Stomach (tissue), 9 donors: Measurements from ENCODE around the gene EEA1. TPM values are rescaled to one million over a fixed set of nuclear protein-coding genes. Genes with fewer than 3 reads are reported as not detected.

ENCODE experiments used
- DNase-seq, 2 donors: peaks; one replicate each; pipeline versions ENCODE4 v3.0.0 to v3.0.0-alpha.2; 2013 to 2019
- H3K27ac ChIP-seq, 5 donors: fragments of 200-600 bp in 4 of 5; sonication (generic) in 4 of 5; one replicate each; pipeline ENCODE4 v1.5.1; 2013 to 2019; ENCODE audit warnings: mild to moderate bottlenecking in 1 of 5, moderate library complexity in 1 of 5
- H3K27me3 ChIP-seq, 3 donors: fragments of 200-600 bp; sonication (generic); one replicate each; pipeline ENCODE4 v1.5.1; 2017 to 2019; ENCODE audit warnings: mixed run types in 1 of 3
- H3K36me3 ChIP-seq, 4 donors: fragments of 200-600 bp; sonication (generic); 1 replicate in 3 of 4; 2 replicates in 1 of 4; pipeline ENCODE4 v1.5.1; 2016 to 2019
- H3K4me1 ChIP-seq, 4 donors: fragments of 200-600 bp; sonication (generic); one replicate each; pipeline ENCODE4 v1.5.1; 2016 to 2019
- H3K4me3 ChIP-seq, 4 donors: fragments of 200-600 bp; sonication (generic) in 3 of 4; one replicate each; pipeline ENCODE4 v1.5.1; 2016 to 2019; ENCODE audit warnings: mild to moderate bottlenecking in 1 of 4
- H3K9me3 ChIP-seq, 4 donors: fragments of 200-600 bp; sonication (generic); one replicate each; pipeline ENCODE4 v1.5.1; 2016 to 2019
- EP300 ChIP-seq: sonication (generic); formaldehyde crosslinking; IDR thresholded peaks from one replicate; pipeline ENCODE4 v1.6.1; 2017; ENCODE audit warnings: antibody characterized with exemption
- POLR2A ChIP-seq, 4 donors: fragments of 450-650 bp; IDR thresholded peaks; one replicate each; pipeline ENCODE4 v1.6.1; 2016; ENCODE audit warnings: antibody characterized with exemption in 4 of 4, control low read depth in 2 of 4, mild to moderate bottlenecking in 1 of 4, moderate library complexity in 1 of 4
- POLR2AphosphoS5 ChIP-seq, 3 donors: sonication (generic); formaldehyde crosslinking; IDR thresholded peaks; one replicate each; pipeline ENCODE4 v1.6.1; 2016; ENCODE audit warnings: antibody characterized with exemption in 3 of 3
- WGBS, 5 donors: extraction: QIAGEN DNeasy Blood & Tissue Kit in 3 of 5; methylation state at CpG; one replicate each; pipeline versions ENCODE4 v1.1.5 to v1.1.7; 2013 to 2018; 5-methylcytosine and 5-hydroxymethylcytosine counted together
- intact Hi-C: fragments of 100-400 bp; cut with DNase I; formaldehyde crosslinking; loops from one replicate; pipeline ENCODE4 v1.15.1; 2023; ENCODE audit warnings: low total_unique reads
- polyA plus RNA-seq, 3 donors: library from polyadenylated mRNA; stranded (reverse); fragments of 200-250 nt; gene quantifications; one replicate each; pipeline ENCODE4 v1.2.3, GENCODE V29; 2013
- total RNA-seq, 5 donors: library from RNA; depleted of rRNA; stranded (reverse); fragments of >200 nt; gene quantifications; one replicate each; pipeline versions ENCODE4 v1.1.0 to v1.2.3, GENCODE V29; 2014 to 2016
- TF ChIP-seq, protein P1 (sequence below), 7 experiments: fragments of 450-650 bp in 4 of 7; fragments of 200-600 bp in 3 of 7; sonication (generic) in 3 of 7; IDR thresholded peaks; one replicate each; pipeline ENCODE4 v1.5.1; 2016 to 2019; ENCODE audit warnings: antibody characterized with exemption in 7 of 7, control low read depth in 2 of 7, mild to moderate bottlenecking in 1 of 7
- donor health status: healthy with polysubstance abuse.
- donor health status: Bipolar disorder and iron deficiency.
- donor health status: healthy.

EEA1 gene
- total and polyA plus RNA-seq, 8 donors, result 2.0 to 24.2 (median 10.8) TPM

DNA sequence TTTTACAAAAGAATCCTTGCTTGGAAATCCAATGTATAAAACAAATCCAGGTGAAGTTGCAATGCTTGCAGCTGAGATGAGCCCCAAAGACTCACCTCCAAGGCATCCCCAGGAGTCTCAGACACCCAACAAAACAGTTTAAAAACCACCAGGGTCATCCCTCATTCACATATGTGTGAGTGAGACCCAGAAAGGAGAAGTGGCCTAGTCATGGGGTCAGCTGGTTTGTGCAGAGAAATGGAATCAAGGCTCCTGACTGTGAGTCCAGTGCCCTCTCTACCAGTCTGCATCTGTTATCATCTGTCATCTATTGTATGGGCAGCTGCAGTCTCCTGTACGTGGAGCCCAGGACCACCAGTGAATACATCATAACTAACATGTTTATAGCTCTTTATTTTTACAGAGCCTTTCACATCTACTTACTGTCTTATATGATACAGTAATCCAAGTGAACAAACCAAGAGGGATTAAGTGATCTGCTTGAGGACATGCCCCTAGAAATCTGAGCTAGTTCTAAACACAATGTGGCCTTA, 199.3 kb downstream of the EEA1 start:
- Histone ChIP-seq H3K9me3 (peaks cover 0 to 3% (median 1%) of the 10 kb centered on the region in 4 donors), H3K36me3 (no peaks in the 10 kb centered on the region), H3K27me3 (no peaks in the 10 kb centered on the region), H3K4me1 (peaks cover 0 to 2% (median 0%) of the 10 kb centered on the region in 4 donors), H3K4me3 (no peak overlapping the region), H3K27ac (no peak overlapping the region)
- DNase-seq, result no peak
- WGBS, 5 donors, result 37 to 59% (median 45%) methylated on average over 1 of the region's 1 CpG
- TF ChIP-seq EP300 (no peak), POLR2A (IDR thresholded peaks at IDR 0.05) (no peak), POLR2AphosphoS5 (IDR thresholded peaks at IDR 0.05) (no peak)
- TF ChIP-seq, protein P1, sequence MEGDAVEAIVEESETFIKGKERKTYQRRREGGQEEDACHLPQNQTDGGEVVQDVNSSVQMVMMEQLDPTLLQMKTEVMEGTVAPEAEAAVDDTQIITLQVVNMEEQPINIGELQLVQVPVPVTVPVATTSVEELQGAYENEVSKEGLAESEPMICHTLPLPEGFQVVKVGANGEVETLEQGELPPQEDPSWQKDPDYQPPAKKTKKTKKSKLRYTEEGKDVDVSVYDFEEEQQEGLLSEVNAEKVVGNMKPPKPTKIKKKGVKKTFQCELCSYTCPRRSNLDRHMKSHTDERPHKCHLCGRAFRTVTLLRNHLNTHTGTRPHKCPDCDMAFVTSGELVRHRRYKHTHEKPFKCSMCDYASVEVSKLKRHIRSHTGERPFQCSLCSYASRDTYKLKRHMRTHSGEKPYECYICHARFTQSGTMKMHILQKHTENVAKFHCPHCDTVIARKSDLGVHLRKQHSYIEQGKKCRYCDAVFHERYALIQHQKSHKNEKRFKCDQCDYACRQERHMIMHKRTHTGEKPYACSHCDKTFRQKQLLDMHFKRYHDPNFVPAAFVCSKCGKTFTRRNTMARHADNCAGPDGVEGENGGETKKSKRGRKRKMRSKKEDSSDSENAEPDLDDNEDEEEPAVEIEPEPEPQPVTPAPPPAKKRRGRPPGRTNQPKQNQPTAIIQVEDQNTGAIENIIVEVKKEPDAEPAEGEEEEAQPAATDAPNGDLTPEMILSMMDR (IDR thresholded peaks at IDR 0.05), result no peak
- intact Hi-C loops, result no loop called here

DNA sequence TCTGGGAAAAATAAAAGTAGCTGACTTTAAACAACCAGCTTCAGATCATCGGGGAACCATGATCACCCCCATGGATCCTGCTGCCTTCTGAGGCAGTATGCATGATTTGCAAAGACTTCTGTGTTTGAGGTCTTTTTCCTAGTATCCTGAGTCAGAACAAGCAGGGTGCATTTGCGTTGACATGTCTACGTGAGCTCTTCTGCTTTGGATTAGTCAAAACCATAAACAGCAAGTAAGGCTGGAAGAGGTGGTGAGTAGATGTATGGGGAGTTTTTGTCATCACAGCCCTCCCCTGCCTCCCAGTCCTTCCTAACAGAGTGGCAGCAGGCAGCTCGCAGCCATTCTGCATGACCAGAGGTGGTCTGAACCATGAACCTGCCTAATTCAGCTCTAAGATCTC, 202.2 kb downstream of the EEA1 start:
- no peaks in the 10 kb centered on the region for H3K4me1 ChIP-seq
- no peak overlapping the region for H3K27ac ChIP-seq
- intact Hi-C loops, result no loop called here
- no peaks in the 10 kb centered on the region for H3K27me3 ChIP-seq
- no peak for DNase-seq
- H3K9me3 ChIP-seq, result peaks cover 3 to 10% (median 4%) of the 10 kb centered on the region in 4 donors
- H3K36me3 ChIP-seq, result no peaks in the 10 kb centered on the region
- 77 to 91% (median 87%) methylated on average over 4 of the region's 4 CpGs for WGBS, 5 donors
- no peak overlapping the region for H3K4me3 ChIP-seq
- TF ChIP-seq POLR2A (IDR thresholded peaks at IDR 0.05) (no peak), POLR2AphosphoS5 (IDR thresholded peaks at IDR 0.05) (no peak), EP300 (no peak)
- TF ChIP-seq, protein P1 (IDR thresholded peaks at IDR 0.05), result no peak

- DNase-seq, result no peak
- peaks cover 3 to 10% (median 4%) of the 10 kb centered on the region in 4 donors for H3K9me3 ChIP-seq
- no peak overlapping the region for H3K4me3 ChIP-seq
- H3K36me3 ChIP-seq, result no peaks in the 10 kb centered on the region
- WGBS, 5 donors, result 50 to 72% (median 64%) methylated on average over 3 of the region's 3 CpGs
- intact Hi-C loops, result no loop called here
- H3K27me3 ChIP-seq, result no peaks in the 10 kb centered on the region
- H3K4me1 ChIP-seq, result no peaks in the 10 kb centered on the region
- TF ChIP-seq EP300 (no peak), POLR2A (IDR thresholded peaks at IDR 0.05) (no peak), POLR2AphosphoS5 (IDR thresholded peaks at IDR 0.05) (no peak)
- TF ChIP-seq, protein P1 (IDR thresholded peaks at IDR 0.05), result no peak
- no peak overlapping the region for H3K27ac ChIP-seq
Measured at GRCh38 chr12:92722897-92723296, 206.2 kb downstream of the EEA1 start.

GRCh38 chr12:92721656-92722055, 207.4 kb downstream of the EEA1 start:
- Histone ChIP-seq H3K27me3 (no peaks in the 10 kb centered on the region), H3K27ac (no peak overlapping the region), H3K4me1 (no peaks in the 10 kb centered on the region), H3K4me3 (no peak overlapping the region), H3K9me3 (peaks cover 3 to 10% (median 4%) of the 10 kb centered on the region in 4 donors), H3K36me3 (no peaks in the 10 kb centered on the region)
- WGBS, 5 donors, result 44 to 83% (median 58%) methylated on average over 1 of the region's 1 CpG
- no peak for DNase-seq
- TF ChIP-seq POLR2AphosphoS5 (IDR thresholded peaks at IDR 0.05) (no peak), EP300 (no peak), POLR2A (IDR thresholded peaks at IDR 0.05) (no peak)
- TF ChIP-seq, protein P1 (IDR thresholded peaks at IDR 0.05), result no peak
- intact Hi-C loops, result no loop called here
